ENCODE results near the gene GALNTL6.

Gene GALNTL6

DNA sequence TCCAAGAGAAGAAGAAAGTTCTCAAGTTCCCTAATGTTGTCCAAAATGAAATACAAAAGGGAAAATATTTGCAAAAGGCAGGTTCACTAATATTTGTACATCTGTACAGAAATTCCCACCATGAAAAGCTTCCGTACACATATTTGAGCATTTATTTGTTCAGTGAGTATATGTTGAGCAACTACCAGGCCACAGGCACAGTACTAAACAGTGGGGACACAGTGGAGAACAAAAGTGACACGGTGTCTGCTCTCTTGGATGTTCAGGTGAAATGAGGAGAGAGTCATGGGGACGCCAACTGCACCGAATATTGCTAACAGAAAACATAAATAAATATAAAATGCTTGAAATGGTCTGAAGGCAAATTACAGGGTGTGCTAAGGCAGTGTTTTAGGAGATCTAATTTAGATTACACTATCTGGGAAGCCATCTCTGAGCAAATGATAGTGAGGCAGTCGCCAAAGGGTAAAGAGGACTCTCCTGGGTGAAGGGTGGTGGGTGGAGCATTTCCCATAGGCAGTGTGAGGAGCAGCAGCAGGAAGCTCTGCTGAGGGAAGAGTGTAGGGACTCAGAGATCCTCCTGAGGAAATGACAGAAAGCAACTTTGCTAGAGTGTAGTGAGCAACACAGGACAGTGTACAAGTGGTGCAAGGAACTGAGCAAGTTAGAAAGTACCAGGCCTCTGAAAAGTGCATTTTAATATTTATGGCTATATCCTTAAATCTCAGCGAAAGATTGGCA lies 375.2 kb downstream of the GALNTL6 start:
- no peak for DNase-seq (ENCODE audit: extremely low read depth in 1 of 2, low read depth in 1 of 2)

DNA sequence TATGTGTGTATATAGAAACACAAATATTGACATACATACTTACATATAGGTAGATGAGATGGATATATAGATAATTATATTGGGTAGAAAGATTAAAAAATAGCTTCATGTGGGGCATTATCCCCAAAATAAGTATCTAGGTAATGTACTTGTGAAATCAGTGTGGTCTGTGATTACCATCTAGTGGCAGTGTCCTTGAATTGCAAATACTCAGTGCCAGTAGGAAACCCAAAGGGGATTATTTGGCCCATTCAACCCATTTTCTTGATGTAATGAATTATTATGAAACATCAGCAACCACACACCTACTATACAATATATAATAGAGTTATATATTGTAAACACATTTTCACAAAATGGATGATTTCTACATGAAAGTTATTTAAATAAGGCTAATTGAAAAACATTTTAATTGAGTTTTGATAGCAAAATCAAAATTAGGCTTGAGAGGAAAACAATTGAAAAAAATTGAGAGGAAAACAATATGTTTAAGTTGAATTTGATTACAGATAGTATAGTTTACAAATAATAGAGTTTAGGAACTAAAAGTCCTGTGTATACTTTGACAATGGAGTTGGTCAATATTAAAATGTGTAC lies 389.4 kb downstream of the GALNTL6 start:
- DNase-seq (ENCODE audit: extremely low read depth in 1 of 2, low read depth in 1 of 2) = no peak

DNA sequence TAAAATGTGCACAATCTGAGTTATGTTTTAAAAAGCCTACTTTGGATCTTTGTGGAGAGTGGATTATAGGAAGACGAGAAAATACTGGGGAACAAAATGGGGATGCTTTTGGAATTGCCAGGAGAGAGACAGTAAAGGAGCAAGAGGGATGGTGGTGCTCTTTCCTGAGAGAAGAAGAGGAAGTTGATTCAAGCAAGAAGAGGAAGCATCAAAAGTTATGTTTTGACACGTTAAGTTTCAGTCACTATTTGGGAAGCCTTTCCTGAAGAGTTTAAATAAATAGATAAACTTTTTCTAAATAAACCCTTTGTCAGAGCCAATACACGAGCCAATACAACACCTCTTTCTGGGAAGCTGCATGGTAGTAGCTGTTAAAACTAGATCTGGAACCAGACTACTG lies 394.1 kb downstream of the GALNTL6 start:
- no peak for DNase-seq (ENCODE audit: extremely low read depth in 1 of 2, low read depth in 1 of 2)

DNA sequence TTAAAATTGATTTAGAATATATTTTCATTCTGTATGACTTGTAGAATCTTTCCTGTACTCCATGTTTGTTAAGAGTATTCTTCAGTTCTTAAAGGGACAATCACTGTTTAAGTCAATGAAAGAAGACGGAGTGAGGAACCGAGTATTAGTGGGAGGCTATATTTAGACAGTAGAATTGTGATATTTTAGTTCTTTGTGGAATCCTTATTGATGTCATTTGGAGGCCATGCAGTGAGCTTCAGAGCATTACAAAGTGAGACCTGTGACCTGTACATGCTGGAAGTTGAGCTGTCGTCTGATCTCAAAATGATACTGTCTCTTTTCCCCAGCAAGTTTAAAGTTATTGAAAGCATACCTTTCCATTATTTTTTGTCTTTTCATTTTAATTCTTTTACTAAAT lies 394.7 kb downstream of the GALNTL6 start:
- no peak for DNase-seq (ENCODE audit: extremely low read depth in 1 of 2, low read depth in 1 of 2)

DNA sequence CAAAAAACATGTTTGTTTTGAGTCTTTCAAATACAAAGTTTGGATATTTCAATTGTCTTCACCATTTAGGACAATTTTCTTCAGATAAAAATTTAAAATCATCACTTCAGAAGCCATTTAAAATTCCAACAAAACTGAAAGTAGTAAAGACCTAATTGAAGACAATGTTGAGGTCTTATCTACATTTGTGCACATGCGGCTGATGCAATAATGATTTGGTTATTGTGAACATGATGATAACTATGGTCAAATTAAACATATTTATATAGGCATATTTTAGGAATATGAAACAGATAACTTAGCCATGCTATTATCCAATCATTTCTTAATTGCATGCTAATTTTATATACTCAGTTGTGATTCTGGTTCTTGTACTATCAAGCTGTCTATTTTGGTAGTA lies 407.5 kb downstream of the GALNTL6 start:
- no peak for DNase-seq (ENCODE audit: extremely low read depth in 1 of 2, low read depth in 1 of 2)

DNA sequence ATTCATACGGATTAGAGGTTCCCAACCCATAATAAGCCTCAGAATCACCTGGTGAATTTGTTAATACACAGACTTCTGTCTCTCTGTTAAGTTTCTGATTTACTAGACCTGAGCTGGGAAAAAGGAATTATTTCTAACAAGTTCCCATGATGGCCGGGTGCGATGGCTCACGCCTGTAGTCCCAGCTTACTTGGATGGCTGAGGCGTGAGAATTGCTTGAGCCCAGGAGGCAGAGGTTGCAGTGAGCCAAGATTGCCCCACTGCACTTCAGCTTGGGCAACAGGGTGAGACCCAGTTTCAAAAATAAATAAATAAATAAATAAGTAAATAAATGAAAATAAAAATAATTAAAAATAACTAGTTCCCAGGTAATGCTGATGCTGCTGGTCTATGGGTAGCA lies 412.3 kb downstream of the GALNTL6 start:
- DNase-seq (ENCODE audit: extremely low read depth in 1 of 2, low read depth in 1 of 2) = no peak

DNA sequence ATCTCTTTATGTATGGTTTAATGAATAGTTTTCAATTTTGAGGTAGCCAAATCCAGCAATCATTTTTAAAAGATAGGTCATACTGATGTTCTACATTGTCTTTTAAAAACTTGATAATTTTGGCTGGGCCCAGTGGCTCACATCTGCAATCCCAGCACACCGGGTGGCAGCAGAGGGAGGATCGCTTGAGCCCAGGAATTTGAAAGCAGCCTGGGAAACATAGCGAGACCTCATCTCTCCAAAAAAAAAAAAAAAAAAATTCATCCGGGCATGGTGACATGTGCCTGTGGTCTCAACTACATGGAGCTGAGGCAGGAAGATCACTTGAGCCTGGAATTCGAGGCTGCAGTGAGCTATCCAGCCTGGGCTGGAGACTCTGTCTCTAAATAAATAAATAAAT lies 419.8 kb downstream of the GALNTL6 start:
- no peak for DNase-seq (ENCODE audit: extremely low read depth in 1 of 2, low read depth in 1 of 2)

DNA sequence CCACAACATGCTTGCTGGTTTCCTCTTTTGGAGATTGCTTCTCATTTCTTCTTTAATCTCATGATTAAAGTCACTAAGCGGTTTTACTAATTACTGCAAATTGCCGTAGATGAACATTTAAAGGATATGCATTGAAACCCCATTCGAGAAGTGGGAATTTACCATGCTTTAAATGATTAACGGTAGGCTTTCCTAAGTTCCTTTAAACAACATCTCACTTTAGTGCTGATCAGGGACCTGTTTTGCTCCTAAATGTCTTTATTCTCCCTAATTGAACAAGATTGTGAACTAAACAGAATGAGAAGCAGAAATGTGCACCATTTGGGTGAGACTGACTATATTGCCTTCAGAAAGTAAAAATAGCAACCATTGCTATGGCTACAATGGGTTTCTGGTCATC lies 430.3 kb downstream of the GALNTL6 start:
- DNase-seq (ENCODE audit: extremely low read depth in 1 of 2, low read depth in 1 of 2) = no peak

DNA sequence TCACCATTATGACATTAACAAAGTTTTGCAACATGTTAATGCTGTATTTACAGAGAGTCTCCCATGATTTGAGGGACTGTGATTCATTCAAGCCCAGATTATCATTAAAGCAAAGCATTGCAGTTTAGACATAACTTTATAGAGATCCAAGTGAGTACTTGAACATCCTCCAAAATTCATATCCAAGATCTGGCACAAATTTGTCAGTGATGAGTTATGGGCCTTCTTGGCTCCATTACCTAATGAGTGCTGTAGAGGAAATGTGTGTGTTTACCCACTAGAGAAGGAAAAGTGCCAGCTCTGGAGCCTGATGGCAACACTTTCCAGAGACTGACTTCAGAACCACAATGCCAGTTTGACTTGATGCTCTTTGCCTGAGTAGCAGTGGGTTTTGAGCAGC lies 432.3 kb downstream of the GALNTL6 start:
- no peak for DNase-seq (ENCODE audit: extremely low read depth in 1 of 2, low read depth in 1 of 2)

DNA sequence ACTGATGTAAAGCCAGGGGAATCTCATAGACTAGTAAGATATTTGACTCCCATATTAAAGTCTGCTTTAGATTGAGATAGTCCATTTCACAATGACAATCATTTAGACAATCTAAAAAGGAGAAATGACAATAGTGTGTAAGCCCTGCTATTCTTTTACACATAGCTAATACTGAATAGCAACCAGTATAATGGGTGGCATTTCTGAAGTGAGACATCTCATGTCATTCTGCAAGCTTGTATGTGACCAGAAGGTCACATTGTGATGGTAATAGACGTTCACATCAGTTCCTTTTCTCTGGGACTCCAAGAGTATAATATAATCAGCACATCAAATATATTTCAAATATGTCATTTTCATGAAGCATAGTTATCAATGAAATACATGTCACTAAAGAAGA lies 440.2 kb downstream of the GALNTL6 start:
- DNase-seq (ENCODE audit: extremely low read depth in 1 of 2, low read depth in 1 of 2) = no peak

DNA sequence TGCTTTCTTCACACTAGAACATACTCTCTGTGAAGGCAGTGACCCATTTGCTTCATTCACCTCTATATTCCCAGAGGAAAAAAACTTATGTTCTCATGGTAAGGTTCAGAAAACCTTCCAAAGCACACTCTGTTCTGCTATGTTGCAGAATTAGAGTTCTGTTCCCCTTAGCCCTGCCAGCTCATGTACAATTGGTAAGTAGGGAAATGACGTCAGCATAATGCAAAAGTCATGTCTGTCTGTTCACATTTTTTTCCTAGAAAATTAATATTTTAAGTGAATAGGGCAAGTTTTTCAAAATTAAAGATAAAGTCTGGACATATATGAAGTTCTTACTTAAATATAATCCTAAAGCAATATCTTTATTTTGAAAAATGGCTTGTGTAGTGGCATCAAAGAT lies 443.6 kb downstream of the GALNTL6 start:
- DNase-seq (ENCODE audit: extremely low read depth in 1 of 2, low read depth in 1 of 2) = no peak

DNA sequence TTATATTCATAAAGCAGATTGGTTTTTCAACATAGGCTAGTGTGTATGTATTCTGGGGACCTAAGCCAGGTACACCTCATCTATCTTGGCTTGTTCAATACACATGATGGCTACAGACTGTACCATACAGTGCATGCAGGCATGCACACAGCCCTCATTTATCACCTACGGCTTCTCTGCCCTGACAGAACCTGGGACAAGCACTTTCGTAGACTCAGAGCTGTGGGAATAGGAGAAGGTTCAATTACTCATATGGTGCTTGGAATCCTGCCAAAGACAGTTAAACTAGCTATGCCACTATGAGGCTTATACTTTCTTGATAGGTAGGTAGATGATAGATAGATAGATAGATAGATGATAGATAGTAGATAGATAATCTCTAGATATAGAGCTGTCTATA lies 457.2 kb downstream of the GALNTL6 start:
- no peak for DNase-seq (ENCODE audit: extremely low read depth in 1 of 2, low read depth in 1 of 2)

DNA sequence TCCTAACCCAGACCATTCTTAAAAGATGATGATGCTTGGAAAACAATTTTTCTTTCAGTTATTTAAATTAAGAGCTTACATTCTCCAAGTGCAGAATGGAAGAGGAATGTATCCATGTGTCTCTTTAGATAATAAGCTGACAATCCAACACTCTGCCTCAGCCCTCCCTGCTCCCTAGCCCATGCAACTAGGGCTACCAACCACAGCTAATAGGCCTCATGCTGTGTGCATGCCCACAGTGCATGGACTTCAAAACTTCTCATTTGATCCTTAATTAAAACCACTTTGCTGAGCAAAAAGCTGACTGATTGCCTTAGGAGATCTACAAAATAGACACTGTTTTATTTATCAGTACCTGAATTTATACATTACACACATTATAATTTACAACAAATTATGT lies 473.9 kb downstream of the GALNTL6 start:
- no peak for DNase-seq (ENCODE audit: extremely low read depth in 1 of 2, low read depth in 1 of 2)

DNA sequence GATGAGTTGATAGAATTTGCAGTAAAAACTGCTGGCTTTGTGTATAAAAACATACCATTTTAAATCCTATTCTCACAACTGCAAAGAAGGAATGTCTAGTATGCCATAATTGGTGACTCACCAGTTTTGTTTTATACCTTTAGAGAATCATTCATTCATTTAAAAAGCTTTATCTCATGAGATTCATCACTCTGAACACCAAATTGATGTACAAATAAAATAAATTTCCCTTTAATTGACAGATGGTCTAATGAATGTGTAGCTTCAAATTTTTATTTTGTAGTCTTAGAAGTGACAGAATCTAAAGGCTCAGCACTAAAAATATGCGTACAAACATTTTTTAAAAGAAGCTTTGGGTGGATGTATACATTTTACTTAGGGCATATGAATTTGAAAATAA lies 492.5 kb downstream of the GALNTL6 start:
- no peak for DNase-seq (ENCODE audit: extremely low read depth in 1 of 2, low read depth in 1 of 2)

DNA sequence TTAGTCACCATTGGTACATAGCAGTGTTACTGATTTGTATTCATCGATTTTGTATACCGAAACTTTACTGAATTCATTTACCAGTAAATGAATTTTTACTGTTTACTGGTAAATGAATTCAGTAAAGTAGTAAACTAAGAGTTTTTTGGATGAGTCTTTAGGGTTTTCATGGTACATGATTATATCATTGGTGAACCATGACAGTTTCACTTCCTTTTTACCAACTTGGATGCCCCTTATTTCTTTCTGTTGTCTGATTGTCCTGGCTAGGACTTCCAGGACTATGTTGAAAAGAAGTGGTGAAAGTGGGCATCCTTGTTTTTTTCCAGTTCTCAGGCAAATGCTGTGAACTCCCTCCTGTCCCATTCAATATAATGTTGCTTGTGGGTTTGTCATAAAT lies 494.9 kb downstream of the GALNTL6 start:
- no peak for DNase-seq (ENCODE audit: extremely low read depth in 1 of 2, low read depth in 1 of 2)

DNA sequence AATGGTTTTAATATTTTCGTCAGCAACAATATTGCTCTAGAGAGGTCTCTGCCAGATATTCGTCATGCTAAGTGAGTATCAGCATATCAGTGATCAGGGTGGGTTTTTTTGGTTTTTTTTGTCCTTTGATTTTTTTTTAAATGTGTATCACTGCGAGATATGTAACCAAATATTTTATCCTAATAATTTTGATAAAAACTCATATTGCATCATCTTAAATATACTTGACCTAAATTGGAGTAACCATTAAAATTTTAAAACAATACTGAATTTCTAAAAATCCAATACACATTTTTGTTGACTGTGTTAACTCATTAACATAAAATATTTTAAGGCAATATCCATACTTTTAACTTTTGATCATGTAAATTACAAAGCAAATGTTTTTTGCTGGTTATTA lies 498.5 kb downstream of the GALNTL6 start:
- DNase-seq (ENCODE audit: extremely low read depth in 1 of 2, low read depth in 1 of 2) = no peak

DNA sequence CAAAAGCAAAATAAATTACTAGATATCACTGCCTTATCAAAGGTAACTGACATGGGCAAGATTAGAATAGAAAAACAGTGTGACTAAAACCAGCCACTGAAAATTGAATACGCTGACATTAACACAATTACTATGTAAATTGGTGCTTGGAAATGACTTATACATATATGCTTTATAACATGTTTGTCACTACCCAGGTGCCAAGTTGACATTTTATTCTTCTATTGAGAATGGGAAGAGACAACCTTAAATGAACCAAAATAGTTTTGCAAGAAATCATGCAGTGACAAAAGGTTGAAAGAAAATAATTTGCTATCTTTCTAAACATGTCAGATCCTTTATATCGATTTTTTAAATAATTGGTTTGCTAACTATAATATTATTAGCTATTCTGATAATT lies 510.1 kb downstream of the GALNTL6 start:
- DNase-seq (ENCODE audit: extremely low read depth in 1 of 2, low read depth in 1 of 2) = no peak

DNA sequence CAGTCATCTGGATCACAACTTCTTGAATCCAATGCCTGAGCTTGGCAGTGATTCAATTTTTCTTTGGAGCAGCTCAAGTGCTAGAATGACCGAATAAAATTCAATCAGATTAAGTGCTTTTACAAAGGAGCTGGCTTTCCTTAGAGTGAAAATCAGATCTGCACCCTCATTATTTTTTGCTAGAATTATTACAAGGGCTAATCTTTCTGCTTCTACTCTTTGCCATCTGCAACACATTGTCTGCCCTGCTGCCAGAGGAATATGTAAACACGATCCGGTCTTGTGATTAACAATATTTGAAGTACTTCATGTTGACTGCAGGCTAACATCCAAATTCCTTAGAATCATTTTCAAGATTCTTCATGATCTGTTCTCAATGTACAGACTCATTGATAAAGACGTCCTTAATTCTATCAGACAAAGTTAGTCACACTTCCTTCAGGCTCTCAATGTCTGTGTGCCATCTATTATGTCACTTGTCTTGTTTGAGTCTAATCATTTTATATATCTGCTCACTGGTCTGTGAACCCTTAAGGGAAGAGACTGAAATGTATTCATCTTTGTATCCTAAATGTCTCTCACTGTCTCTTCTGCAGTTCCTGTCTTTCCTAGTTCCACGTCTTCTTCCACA lies 531.2 kb downstream of the GALNTL6 start:
- DNase-seq (ENCODE audit: extremely low read depth in 1 of 2, low read depth in 1 of 2) = no peak

DNA sequence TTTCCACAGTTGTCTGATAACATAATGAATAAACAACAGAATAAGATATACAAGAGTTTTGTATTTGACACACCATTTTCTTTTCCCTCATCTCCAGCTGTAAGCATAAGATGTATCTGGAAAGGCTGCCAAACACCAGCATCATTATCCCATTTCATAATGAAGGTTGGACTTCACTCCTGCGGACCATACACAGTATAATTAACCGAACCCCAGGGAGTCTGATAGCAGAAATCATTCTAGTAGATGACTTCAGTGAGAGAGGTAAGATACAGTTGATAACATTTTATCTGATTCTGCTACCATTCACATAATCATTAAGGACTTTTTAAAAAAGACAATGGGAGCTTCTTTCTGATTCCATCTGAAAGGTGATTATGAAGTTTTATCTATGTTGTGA lies 535.2 kb downstream of the GALNTL6 start:
- DNase-seq (ENCODE audit: extremely low read depth in 1 of 2, low read depth in 1 of 2) = no peak

DNA sequence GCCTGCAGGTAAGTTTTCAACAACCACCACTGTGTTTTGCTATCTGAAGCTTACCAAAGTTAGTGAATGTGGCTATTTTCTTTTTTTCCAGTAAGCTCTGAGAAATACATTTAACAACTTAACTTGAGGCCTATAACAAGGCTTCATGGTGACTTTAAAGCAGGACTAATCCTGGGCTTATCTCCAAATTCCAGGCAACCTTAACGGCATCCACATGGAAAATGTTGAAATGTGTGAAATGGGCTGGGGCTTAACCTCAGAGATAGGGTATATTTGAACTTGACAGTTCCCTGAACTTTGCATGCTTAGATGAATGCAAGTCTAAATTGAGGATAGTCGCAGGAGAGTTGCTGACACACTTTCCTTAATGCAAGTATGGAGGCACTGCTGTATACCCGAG lies 539.2 kb downstream of the GALNTL6 start:
- no peak for DNase-seq (ENCODE audit: extremely low read depth in 1 of 2, low read depth in 1 of 2)

DNA sequence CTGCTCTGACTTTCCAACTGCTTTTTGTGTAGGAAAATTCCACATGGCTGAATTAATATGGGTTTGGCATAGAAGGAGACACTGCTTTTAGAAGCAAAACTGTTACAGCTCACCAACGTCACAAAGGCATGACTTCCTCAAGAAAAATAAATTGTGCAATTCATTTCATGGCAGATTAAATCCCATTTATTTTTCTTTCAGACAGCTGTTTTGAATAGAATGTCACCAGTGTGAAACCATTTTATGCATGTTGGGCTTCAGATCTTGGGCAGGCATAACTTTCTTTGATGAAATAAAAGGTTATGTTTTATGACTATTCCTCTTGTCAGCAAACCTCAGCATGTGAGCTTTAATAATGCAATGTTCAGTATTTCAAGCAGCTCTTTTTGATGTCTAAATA lies 542.8 kb downstream of the GALNTL6 start:
- no peak for DNase-seq (ENCODE audit: extremely low read depth in 1 of 2, low read depth in 1 of 2)

DNA sequence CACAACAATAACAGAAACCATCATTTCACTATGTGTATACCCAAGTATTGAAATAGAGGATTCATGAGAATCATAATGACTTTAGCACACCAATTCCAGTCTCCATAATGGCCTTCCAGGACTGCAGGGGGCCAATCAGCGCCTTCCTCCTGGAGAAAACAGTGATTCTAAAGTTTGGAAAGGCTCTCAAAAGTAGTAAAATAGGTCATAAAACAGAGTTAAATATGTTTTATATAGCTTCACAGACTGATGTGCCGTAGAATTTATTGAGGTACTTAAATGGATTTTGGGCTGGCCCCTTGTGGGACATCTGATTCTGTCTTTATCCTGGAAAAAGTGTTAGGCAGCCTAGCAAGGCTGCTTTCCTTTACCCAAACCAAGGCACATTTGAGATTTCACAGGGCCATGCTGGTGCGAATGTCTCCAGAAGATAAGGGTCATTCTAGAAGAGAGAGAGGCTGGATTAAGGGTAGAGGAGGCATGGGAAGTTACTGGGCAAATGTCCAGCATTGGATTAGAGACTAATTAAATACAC lies 543.9 kb downstream of the GALNTL6 start:
- no peak for DNase-seq (ENCODE audit: extremely low read depth in 1 of 2, low read depth in 1 of 2)

All from stimulated activated CD8-positive, alpha-beta memory T cell treated with anti-CD3 and anti-CD28 coated beads, Interleukin-7, amount 100 ng/mL, for 48 hours (primary cell).